MCF 10A (cell line): ENCODE data around the gene FLVCR1. TPM values are rescaled to one million over a fixed set of nuclear protein-coding genes. Genes with fewer than 3 reads are reported as not detected.

Experiments used
- Bru-seq: library from RNA; stranded (reverse); fragments of 400-500 nt; gene quantifications from one replicate; lab custom pipeline; 2021; lab: Mats Ljungman, UMichigan
- BruChase-seq, 2 experiments: library from RNA; stranded (reverse); fragments of 400-500 nt; gene quantifications; one replicate each; lab custom pipeline; 2021; lab: Mats Ljungman, UMichigan
- BruUV-seq: library from RNA; stranded (reverse); fragments of 400-500 nt; replicated peaks from 2 replicates; lab custom pipeline; 2021; lab: Mats Ljungman, UMichigan
- CTCF ChIA-PET: fragments of 300-600 bp; sonication (Branson Sonifier 250); formaldehyde crosslinking; extraction: SDS; loops from one replicate; lab custom pipeline; 2021; ENCODE audit warnings: antibody characterized with exemption, inconsistent platforms; lab: Yijun Ruan, JAX
- POLR2A ChIA-PET: fragments of 300-600, 350-650 bp; sonication (Branson Sonifier 250); formaldehyde crosslinking; extraction: SDS; loops from one replicate; lab custom pipeline; 2020; ENCODE audit warnings: antibody characterized with exemption, inconsistent platforms; lab: Yijun Ruan, JAX
- DNase-seq: peaks from one replicate; pipeline ENCODE4 v3.0.0-alpha.2; 2018; ENCODE audit not compliant: unreplicated experiment
- H3K27ac Mint-ChIP-seq: one replicate; pipeline ENCODE4 v1.8.0; 2022; ENCODE audit warnings: mild to moderate bottlenecking, low read depth, mixed read lengths; ENCODE audit not compliant: unreplicated experiment
- H3K27me3 Mint-ChIP-seq: one replicate; pipeline ENCODE4 v1.8.0; 2022; ENCODE audit warnings: mixed read lengths; ENCODE audit not compliant: insufficient read depth, unreplicated experiment
- H3K36me3 Mint-ChIP-seq: one replicate; pipeline ENCODE4 v1.8.0; 2022; ENCODE audit warnings: mild to moderate bottlenecking, moderate library complexity, mixed read lengths; ENCODE audit not compliant: insufficient read depth, unreplicated experiment
- H3K4me1 Mint-ChIP-seq: one replicate; pipeline ENCODE4 v1.8.0; 2022; ENCODE audit warnings: mixed read lengths; ENCODE audit not compliant: insufficient read depth, unreplicated experiment
- H3K4me3 Mint-ChIP-seq: one replicate; pipeline ENCODE4 v1.8.0; 2022; ENCODE audit warnings: mild to moderate bottlenecking, moderate library complexity, mixed read lengths; ENCODE audit not compliant: unreplicated experiment
- H3K9me3 Mint-ChIP-seq: one replicate; pipeline ENCODE4 v1.8.0; 2022; ENCODE audit warnings: mixed read lengths; ENCODE audit not compliant: unreplicated experiment
- intact Hi-C: fragments of 100-400 bp; cut with micrococcal nuclease; formaldehyde crosslinking; loops from 2 replicates; pipeline ENCODE4 v1.14.1; 2022
- long read RNA-seq: library from polyadenylated mRNA; stranded (forward); transcript quantifications from one replicate; pipeline ENCODE4 v2.0.0, GENCODE V29; 2022
- total RNA-seq: library from RNA; stranded (reverse); gene quantifications from 2 replicates; pipeline ENCODE4 v1.2.3, GENCODE V29; 2022
- TF ChIP-seq, protein P1 (sequence below): fragments of 200-600 bp; IDR thresholded peaks from one replicate; pipeline ENCODE4 v1.8.0; 2022; ENCODE audit warnings: antibody characterized with exemption, mild to moderate bottlenecking; ENCODE audit not compliant: unreplicated experiment

The FLVCR1 gene
- total RNA-seq (16.5 and 17.9 TPM in 2 replicates), Bru-seq, nascent RNA (percentile 89 among the genes with signal in this experiment), BruChase-seq, experiment 1, labeled RNA remaining after a 6-hour chase (percentile 84 among the genes with signal in this experiment), BruChase-seq, experiment 2, labeled RNA remaining after a 2-hour chase (percentile 89 among the genes with signal in this experiment)
- long read RNA-seq, full-length matches to known transcripts: 9 of 18 reads
- long read RNA-seq, partial matches to known transcripts: 0 of 18 reads
- long read RNA-seq, other reads (novel, unspliced or antisense): 9 of 18 reads

DNA sequence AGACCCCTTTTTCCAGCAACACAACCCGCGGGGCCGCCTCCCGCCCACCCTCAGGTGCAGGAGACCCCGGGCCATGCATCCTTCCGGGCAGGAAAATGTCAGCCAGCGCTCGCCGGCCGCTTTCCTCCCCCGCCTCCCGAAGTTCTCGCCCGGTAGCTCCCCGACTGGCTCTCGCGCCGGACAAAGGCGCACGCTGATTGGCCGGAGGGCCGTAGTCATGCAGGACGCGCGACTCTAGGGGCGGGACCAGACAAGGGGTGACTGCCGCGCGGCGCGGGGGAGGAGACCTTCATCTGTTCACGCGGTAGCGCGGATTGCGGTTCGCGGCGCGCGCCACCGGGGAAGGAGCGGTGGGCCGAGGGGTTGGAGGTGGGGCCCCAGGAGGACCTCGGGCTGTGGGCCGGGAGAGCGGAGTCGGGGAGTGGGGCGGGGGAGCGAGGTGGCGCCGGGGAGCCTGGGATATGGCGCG lies at the start of gene FLVCR1:
TSS of gene FLVCR1 (plus strand) at position 284 of the 469 bp plus-strand sequence. CDS start at position 462, 178 bp downstream.
- Mint-ChIP-seq H3K4me1 (peaks cover 11% of the 10 kb centered on the region), H3K9me3 (no peaks in the 10 kb centered on the region), H3K27ac (peak within 1 kb of the TSS; percentile 99), H3K4me3 (no peak within 1 kb of the TSS), H3K27me3 (no peaks in the 10 kb centered on the region), H3K36me3 (peaks cover 7% of the 10 kb centered on the region)
- ChIA-PET CTCF (interaction anchor here (0.6 to 1.6 kb wide), 11 partner anchors 9 to 581 kb away, joined by 3 to 10 read pairs (median 4); no protein-coding TSS in a partner anchor), POLR2A (interaction anchor here (0.6 to 5.5 kb wide), 73 partner anchors 10 to 1610 kb away, joined by 3 to 134 read pairs (median 4); partner anchors contain the start of genes ANGEL2, ATF3, DTL and INTS7)
- intact Hi-C loops: loop anchor here (1.0 to 5.0 kb wide), 3 partner anchors 67 to 381 kb away; partner anchors contain the start of genes NSL1 and TATDN3
- TF ChIP-seq, protein P1, sequence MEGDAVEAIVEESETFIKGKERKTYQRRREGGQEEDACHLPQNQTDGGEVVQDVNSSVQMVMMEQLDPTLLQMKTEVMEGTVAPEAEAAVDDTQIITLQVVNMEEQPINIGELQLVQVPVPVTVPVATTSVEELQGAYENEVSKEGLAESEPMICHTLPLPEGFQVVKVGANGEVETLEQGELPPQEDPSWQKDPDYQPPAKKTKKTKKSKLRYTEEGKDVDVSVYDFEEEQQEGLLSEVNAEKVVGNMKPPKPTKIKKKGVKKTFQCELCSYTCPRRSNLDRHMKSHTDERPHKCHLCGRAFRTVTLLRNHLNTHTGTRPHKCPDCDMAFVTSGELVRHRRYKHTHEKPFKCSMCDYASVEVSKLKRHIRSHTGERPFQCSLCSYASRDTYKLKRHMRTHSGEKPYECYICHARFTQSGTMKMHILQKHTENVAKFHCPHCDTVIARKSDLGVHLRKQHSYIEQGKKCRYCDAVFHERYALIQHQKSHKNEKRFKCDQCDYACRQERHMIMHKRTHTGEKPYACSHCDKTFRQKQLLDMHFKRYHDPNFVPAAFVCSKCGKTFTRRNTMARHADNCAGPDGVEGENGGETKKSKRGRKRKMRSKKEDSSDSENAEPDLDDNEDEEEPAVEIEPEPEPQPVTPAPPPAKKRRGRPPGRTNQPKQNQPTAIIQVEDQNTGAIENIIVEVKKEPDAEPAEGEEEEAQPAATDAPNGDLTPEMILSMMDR: no peak
- no TSS peak for BruUV-seq
- DNase-seq: peak; percentile 100

DNA sequence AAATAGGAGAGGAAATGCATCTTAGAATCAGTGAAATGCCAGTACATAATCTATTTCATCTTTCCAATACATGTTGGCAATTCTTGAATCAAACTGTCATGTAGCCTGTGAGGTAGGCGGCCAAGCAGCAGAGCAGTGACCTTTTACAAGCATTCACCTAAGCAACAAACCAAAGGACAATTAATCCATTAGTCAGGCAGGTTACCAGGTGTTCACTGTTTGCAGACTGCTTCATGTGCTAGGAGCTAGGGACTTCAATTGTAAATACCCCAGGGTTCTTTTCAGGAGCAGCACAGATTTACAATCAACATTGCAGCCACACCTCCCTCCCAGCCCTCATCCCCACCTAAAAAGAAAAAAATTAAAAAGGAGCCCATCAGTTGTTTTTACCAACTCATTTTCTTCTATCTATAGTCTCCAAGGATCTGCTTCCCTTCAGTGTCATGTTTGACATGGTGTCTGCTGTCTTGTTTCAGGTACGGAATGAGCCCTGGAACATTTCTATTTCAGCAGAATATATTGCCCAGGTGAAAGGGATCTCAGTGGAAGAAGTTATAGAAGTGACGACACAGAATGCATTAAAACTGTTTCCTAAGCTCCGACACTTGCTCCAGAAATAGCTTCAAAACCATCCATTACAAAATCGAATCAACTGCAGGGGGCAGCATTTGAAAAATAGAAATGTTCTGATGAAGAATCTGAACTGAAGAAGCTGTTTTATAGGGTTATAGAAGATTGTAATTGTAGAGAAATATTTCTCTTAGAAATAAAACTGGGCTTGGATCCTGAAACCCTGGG lies 43.3 kb upstream of the FLVCR1 start:
- Mint-ChIP-seq H3K36me3 (peaks cover 15% of the 10 kb centered on the region), H3K9me3 (no peaks in the 10 kb centered on the region), H3K4me3 (no peak overlapping the region), H3K27ac (no peak overlapping the region), H3K27me3 (no peaks in the 10 kb centered on the region), H3K4me1 (peaks cover 4% of the 10 kb centered on the region)
- POLR2A ChIA-PET: interaction anchor here (0.6 to 1.9 kb wide), 6 partner anchors 10 to 423 kb away, joined by 3 to 10 read pairs (median 4); partner anchors contain the start of gene FLVCR1
- no TSS peak for BruUV-seq
- TF ChIP-seq, protein P1: peak; percentile 52
- DNase-seq: peak; percentile 57
- CTCF ChIA-PET: interaction anchor here (0.5 to 5.8 kb wide), 25 partner anchors 9 to 685 kb away, joined by 3 to 73 read pairs (median 4); partner anchors contain the start of gene FLVCR1
- intact Hi-C loops: loop anchor here (1.0 to 10.0 kb wide), 2 partner anchors 181 to 260 kb away; no protein-coding TSS in a partner anchor

DNA sequence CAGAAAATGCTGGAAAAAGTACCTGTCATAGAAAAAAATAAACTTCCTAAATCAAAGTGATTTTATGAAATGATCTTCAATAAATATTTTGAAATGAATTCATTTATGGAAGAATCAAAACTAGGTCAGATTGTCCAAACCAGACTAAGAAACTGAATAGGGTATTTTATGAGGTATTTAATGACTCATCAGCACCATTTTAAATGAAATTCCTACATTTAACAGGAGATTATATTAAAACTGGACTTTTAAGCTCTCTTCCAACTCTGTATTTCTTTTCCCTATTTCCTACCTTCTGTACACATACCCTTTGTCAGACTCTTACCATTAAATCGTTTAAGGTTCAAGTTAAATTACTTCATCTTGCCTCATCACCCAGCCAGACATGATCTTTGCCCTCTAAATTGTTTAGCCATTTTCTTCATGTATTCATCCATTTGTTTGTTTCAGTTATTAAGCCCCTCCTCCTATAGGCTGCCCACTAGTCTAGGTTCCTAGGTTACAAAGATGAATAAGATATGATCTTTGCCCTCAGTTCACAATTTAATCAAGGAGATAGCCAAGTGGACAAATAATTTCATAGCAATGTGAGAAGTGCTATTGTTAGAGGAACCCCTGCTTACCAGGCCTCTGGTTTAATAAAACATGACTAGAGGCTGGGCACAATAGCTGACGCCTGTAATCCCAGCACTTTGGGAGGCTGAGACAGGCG lies 41.4 kb upstream of the FLVCR1 start:
- no peak for DNase-seq
- TF ChIP-seq, protein P1: no peak
- POLR2A ChIA-PET: interaction anchor here (1.1 kb wide), 1 partner anchor 22 kb away, joined by 3 read pairs; no protein-coding TSS in a partner anchor
- Mint-ChIP-seq H3K27ac (no peak overlapping the region), H3K4me1 (peaks cover 5% of the 10 kb centered on the region), H3K9me3 (no peaks in the 10 kb centered on the region), H3K27me3 (no peaks in the 10 kb centered on the region), H3K4me3 (no peak overlapping the region), H3K36me3 (peaks cover 9% of the 10 kb centered on the region)
- CTCF ChIA-PET: interaction anchor here (0.6 to 1.9 kb wide), 7 partner anchors 16 to 178 kb away, joined by 3 to 8 read pairs (median 4); partner anchors contain the start of gene NSL1
- intact Hi-C loops: loop anchor here (10.0 kb wide), 1 partner anchor 258 kb away; no protein-coding TSS in a partner anchor
- BruUV-seq: no TSS peak
